ENCODE data around the gene SLC12A8. TPM values are rescaled to one million over a fixed set of nuclear protein-coding genes. Genes with fewer than 3 reads are reported as not detected.

The SLC12A8 gene
- total and polyA plus RNA-seq, 2 of the 13 experiments (the other 11 are each of a cell fraction or from before 2014, with no cell fraction given): 0.44 to 0.71 TPM

DNA sequence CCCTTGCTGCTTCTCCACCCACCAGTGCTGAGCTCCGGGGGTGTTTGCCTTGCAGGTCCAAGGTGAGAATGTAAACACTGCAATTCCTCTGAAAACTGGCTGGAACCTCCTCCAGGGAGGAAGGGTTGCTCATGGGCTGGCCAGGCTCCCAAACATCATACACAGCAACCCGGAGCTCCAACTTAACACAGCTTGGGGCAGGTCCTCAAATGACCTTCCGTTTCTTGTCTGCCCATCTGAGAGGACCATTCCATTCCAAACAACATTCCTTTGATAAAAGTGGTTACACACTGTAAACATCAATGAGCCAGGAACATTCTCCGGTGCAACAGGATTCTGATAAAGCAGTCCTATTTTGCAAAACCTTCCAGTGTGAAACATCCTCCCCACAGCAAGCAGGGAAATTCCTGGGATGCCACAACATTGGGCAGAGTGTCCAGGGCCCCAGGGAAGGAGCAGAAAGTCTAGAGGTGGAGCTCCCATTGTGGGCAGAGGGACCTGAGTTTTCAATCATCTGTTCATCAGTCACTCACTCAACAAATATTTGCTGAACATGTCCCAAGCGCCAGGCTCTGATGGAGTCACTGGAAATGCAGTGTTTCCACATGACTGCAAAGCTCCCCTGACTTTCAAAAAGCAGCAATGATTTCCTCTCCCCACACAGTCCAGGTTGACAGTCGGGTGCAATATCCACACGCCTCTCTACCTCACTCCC is 149.5 kb downstream of the SLC12A8 start (continued):
- TF ChIP-seq ZNF75D (CRISPR knock-in tag; IDR thresholded peaks at IDR 0.05; ENCODE audit: borderline replicate concordance): peak; percentile 91; the same call in 1 of the 2 replicates
- no peak for TF ChIP-seq ZSCAN21 (CRISPR knock-in tag; IDR thresholded peaks at IDR 0.05; ENCODE audit: borderline replicate concordance)
- no peak for TF ChIP-seq ATF1 (CRISPR knock-in tag; IDR thresholded peaks at IDR 0.05)
- TF ChIP-seq TFDP1 (CRISPR knock-in tag; IDR thresholded peaks at IDR 0.05; ENCODE audit: borderline replicate concordance): 0 out of 2 replicates have a peak, but pooled peaks have one; percentile 10
- TF ChIP-seq ZSCAN9 (CRISPR knock-in tag; IDR thresholded peaks at IDR 0.05; ENCODE audit: borderline replicate concordance): peak; percentile 64
- TF ChIP-seq, protein P1, sequence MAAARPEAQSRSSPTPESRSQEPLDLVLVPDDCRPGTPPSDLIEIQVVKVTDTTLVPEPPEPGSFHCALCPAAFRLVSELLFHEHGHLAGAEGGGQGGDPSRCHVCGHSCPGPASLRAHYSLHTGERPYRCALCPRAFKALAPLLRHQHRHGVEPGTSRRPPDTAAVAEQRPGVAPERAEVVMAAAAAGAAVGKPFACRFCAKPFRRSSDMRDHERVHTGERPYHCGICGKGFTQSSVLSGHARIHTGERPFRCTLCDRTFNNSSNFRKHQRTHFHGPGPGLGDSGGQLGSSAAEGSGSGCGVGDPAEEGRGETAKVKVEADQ (CRISPR knock-in tag; IDR thresholded peaks at IDR 0.05; ENCODE audit: borderline replicate concordance): no peak; the same call in 1 of the 2 replicates
- TF ChIP-seq ZNF552 (CRISPR knock-in tag; IDR thresholded peaks at IDR 0.05; ENCODE audit: borderline replicate concordance): no peak
- peak; percentile 72 for TF ChIP-seq CEBPB (IDR thresholded peaks at IDR 0.05; ENCODE audit: borderline replicate concordance, low read depth, low read length)
- peak; percentile 66 for TF ChIP-seq HNF4A (CRISPR knock-in tag; IDR thresholded peaks at IDR 0.05)
- TF ChIP-seq MTF1 (CRISPR knock-in tag; IDR thresholded peaks at IDR 0.05): no peak
- TF ChIP-seq PHF20 (CRISPR knock-in tag; IDR thresholded peaks at IDR 0.05): no peak
- peak; percentile 72 for TF ChIP-seq CBX1 (IDR thresholded peaks at IDR 0.05; ENCODE audit: low read depth)
- TF ChIP-seq HNRNPUL1 (IDR thresholded peaks at IDR 0.05; ENCODE audit: low read depth, low read length): no peak
- no peak for TF ChIP-seq MLLT10 (CRISPR knock-in tag; IDR thresholded peaks at IDR 0.05)
- no peak for TF ChIP-seq ZNF547 (CRISPR knock-in tag; IDR thresholded peaks at IDR 0.05)
- no peak for TF ChIP-seq ZNF652 (CRISPR knock-in tag; IDR thresholded peaks at IDR 0.05; ENCODE audit: borderline replicate concordance, low read depth)
- peak; percentile 77 for TF ChIP-seq RERE (CRISPR knock-in tag; IDR thresholded peaks at IDR 0.05; ENCODE audit: low read depth)
- no peak for TF ChIP-seq ZNF512B (CRISPR knock-in tag; IDR thresholded peaks at IDR 0.05; ENCODE audit: borderline replicate concordance)
- no peak for TF ChIP-seq RBFOX2 (IDR thresholded peaks at IDR 0.05; ENCODE audit: low read depth, low read length)
- peak; percentile 77 for TF ChIP-seq ETV5 (CRISPR knock-in tag; IDR thresholded peaks at IDR 0.05; ENCODE audit: borderline replicate concordance)

All from HepG2 (cell line).